Gastroesophageal sphincter (tissue), 4 donors: ENCODE results near the gene RBBP6. TPM values are rescaled to one million over a fixed set of nuclear protein-coding genes. Genes with fewer than 3 reads are reported as not detected.
A peak's percentile ranks its signal among the peaks of the same experiment; 100 is the strongest.

Experiments used
- ATAC-seq: fragments of 150-250 bp; one replicate; pipeline ENCODE4 v1.9.1; 2016; ENCODE audit warnings: mild to moderate bottlenecking, moderate library complexity
- H3K27ac ChIP-seq, 4 donors: fragments of 200-600 bp; sonication (generic) in 3 of 4; 1 replicate in 3 of 4; 2 replicates in 1 of 4; pipeline ENCODE4 v1.5.1; 2016 to 2019
- H3K27me3 ChIP-seq: fragments of 200-600 bp; sonication (generic); one replicate; pipeline ENCODE4 v1.5.1; 2019
- H3K36me3 ChIP-seq, 2 donors: fragments of 200-600 bp; sonication (generic); one replicate each; pipeline ENCODE4 v1.5.1; 2019; ENCODE audit warnings: control low read depth in 1 of 2
- H3K4me1 ChIP-seq, 3 donors: fragments of 200-600 bp; sonication (generic); 1 replicate in 2 of 3; 2 replicates in 1 of 3; pipeline ENCODE4 v1.5.1; 2016 to 2019; ENCODE audit warnings: control low read depth in 2 of 3
- H3K4me3 ChIP-seq, 2 donors: fragments of 200-600 bp; sonication (generic); one replicate each; pipeline ENCODE4 v1.5.1; 2019; ENCODE audit warnings: mild to moderate bottlenecking in 1 of 2, moderate library complexity in 1 of 2
- H3K9me3 ChIP-seq, 3 donors: fragments of 200-600 bp; sonication (generic); one replicate each; pipeline ENCODE4 v1.5.1; 2017 to 2019; ENCODE audit warnings: control low read depth in 2 of 3
- CTCF ChIP-seq, 4 experiments: fragments of 200-600 bp in 2 of 4; fragments of 450-650 bp in 2 of 4; sonication (generic) in 1 of 4; IDR thresholded peaks; one replicate each; pipeline ENCODE4 v1.5.1; 2017 to 2019; ENCODE audit warnings: antibody characterized with exemption in 4 of 4, mild to moderate bottlenecking in 2 of 4, moderate library complexity in 2 of 4
- EP300 ChIP-seq: sonication (generic); formaldehyde crosslinking; IDR thresholded peaks from one replicate; pipeline ENCODE4 v1.6.1; 2017; ENCODE audit warnings: antibody characterized with exemption, mild to moderate bottlenecking
- POLR2A ChIP-seq, 2 donors: fragments of 450-650 bp; IDR thresholded peaks; one replicate each; pipeline ENCODE4 v1.6.1; 2017; ENCODE audit warnings: antibody characterized with exemption in 2 of 2, mild to moderate bottlenecking in 2 of 2, moderate library complexity in 1 of 2
- POLR2AphosphoS5 ChIP-seq: sonication (generic); formaldehyde crosslinking; IDR thresholded peaks from one replicate; pipeline ENCODE4 v1.6.1; 2017; ENCODE audit warnings: antibody characterized with exemption
- WGBS, 2 donors: methylation state at CpG; one replicate each; pipeline ENCODE4 v1.1.5; 2018; ENCODE audit warnings: low coverage in 1 of 2; 5-methylcytosine and 5-hydroxymethylcytosine counted together
- total RNA-seq, 4 donors: library from RNA; depleted of rRNA; stranded (reverse); fragments of >200 nt; gene quantifications; one replicate each; pipeline ENCODE4 v1.1.0, GENCODE V29; 2016

The RBBP6 gene
- total RNA-seq, 4 donors from 2014 or later: 46.0 to 134 (median 66.1) TPM

- TF ChIP-seq POLR2AphosphoS5 (no peak), CTCF (IDR thresholded peaks at IDR 0.05) (no peak), POLR2A (IDR thresholded peaks at IDR 0.05) (no peak)
- no peaks in the 10 kb centered on the region for H3K4me1 ChIP-seq
- no peak overlapping the region for H3K4me3 ChIP-seq
- no peaks in the 10 kb centered on the region for H3K9me3 ChIP-seq
- no peak for ATAC-seq
- no peak overlapping the region for H3K27ac ChIP-seq
- H3K36me3 ChIP-seq: no peaks in the 10 kb centered on the region
- WGBS, 2 donors: 82 to 90% methylated on average over 9 to 10 of the region's 13 CpGs
- peaks cover 5% of the 10 kb centered on the region for H3K27me3 ChIP-seq
These were observed 16.6 kb upstream of the RBBP6 start for GRCh38 chr16:24522751-24523150.

- no peak for ATAC-seq
- no peaks in the 10 kb centered on the region for H3K36me3 ChIP-seq
- no peaks in the 10 kb centered on the region for H3K4me1 ChIP-seq
- WGBS, 2 donors: 20 to 35% methylated on average over 1 to 4 of the region's 8 CpGs
- TF ChIP-seq POLR2A (IDR thresholded peaks at IDR 0.05): no peak
- no peak for TF ChIP-seq EP300
- TF ChIP-seq CTCF (IDR thresholded peaks at IDR 0.05): no peak
- no peak overlapping the region for H3K27ac ChIP-seq
- H3K4me3 ChIP-seq: no peak overlapping the region
- no peaks in the 10 kb centered on the region for H3K9me3 ChIP-seq
- peaks cover 5% of the 10 kb centered on the region for H3K27me3 ChIP-seq
These were observed 15.8 kb upstream of the RBBP6 start for GRCh38 chr16:24523569-24523968.

- no peak overlapping the region for H3K4me3 ChIP-seq
- H3K27ac ChIP-seq: no peak overlapping the region
- TF ChIP-seq POLR2A (IDR thresholded peaks at IDR 0.05): no peak
- no peak for TF ChIP-seq EP300
- no peak for ATAC-seq
- no peaks in the 10 kb centered on the region for H3K4me1 ChIP-seq
- H3K9me3 ChIP-seq: no peaks in the 10 kb centered on the region
- peaks cover 5% of the 10 kb centered on the region for H3K27me3 ChIP-seq
- no peaks in the 10 kb centered on the region for H3K36me3 ChIP-seq
- WGBS, 2 donors: 72 to 93% methylated on average over 3 to 4 of the region's 4 CpGs
These were observed 14.3 kb upstream of the RBBP6 start for GRCh38 chr16:24524855-24525677.

- H3K36me3 ChIP-seq: no peaks in the 10 kb centered on the region
- no peak overlapping the region for H3K27ac ChIP-seq
These were observed 13.3 kb upstream of the RBBP6 start for GRCh38 chr16:24525970-24526559.

More at GRCh38 chr16:24525970-24526559, 13.3 kb upstream of the RBBP6 start:
- Histone ChIP-seq H3K27me3 (peaks cover 5% of the 10 kb centered on the region), H3K4me1 (no peaks in the 10 kb centered on the region), H3K9me3 (no peaks in the 10 kb centered on the region), H3K4me3 (no peak overlapping the region)
- ATAC-seq: peak; percentile 51
- no peak for TF ChIP-seq POLR2A (IDR thresholded peaks at IDR 0.05)
- TF ChIP-seq EP300: no peak
- TF ChIP-seq POLR2AphosphoS5: no peak
- TF ChIP-seq CTCF (IDR thresholded peaks at IDR 0.05): no peak
- WGBS, 2 donors: 50 to 69% methylated on average over 2 to 7 of the region's 7 CpGs
